ENCODE results near the gene AGBL1. TPM values are rescaled to one million over a fixed set of nuclear protein-coding genes. Genes with fewer than 3 reads are reported as not detected.

The AGBL1 gene
- total RNA-seq, 6 experiments from 2014 or later: not detected

DNA sequence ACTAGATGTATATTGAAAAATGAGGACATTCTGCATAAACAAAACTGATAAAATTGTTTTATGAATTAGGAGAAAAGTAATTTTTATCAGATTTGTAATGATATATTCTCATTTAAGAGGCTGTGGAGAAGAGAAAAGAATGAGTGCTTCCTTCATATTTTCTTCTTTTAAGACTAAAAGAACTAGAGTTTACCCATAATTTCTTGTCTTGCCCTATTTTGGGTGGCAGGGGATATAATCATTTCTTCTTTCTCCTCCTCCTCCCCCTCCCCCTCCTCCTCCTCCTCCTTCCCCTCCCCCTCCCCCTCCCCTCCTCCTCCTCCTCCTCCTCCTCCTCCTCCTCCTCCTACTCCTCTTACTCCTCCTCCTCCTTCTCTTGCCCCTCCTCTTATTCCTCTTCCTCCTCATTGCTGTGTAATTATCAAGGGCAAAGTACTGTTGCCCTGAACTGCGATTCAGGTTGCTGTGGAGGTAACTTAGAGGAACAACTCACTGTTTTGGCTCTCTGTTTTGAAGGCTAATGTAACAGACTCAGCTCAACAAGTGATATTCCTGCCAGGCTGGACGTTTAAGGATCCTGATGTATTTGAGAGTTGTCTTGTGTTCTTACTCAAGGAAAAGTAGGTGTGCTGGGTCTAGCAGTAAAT lies 555.4 kb downstream of the AGBL1 start:
- Mint-ChIP-seq H3K27ac (no peak overlapping the region), H3K9me3 (peaks cover 46% of the 10 kb centered on the region), H3K27me3 (ENCODE audit: insufficient read depth) (peaks cover 2% of the 10 kb centered on the region; the same call in 1 of the 2 replicates), H3K36me3 (ENCODE audit: low read depth) (no peaks in the 10 kb centered on the region), H3K4me3 (no peak overlapping the region), H3K4me1 (ENCODE audit: low read depth) (no peaks in the 10 kb centered on the region)
- TF ChIP-seq, protein P1, sequence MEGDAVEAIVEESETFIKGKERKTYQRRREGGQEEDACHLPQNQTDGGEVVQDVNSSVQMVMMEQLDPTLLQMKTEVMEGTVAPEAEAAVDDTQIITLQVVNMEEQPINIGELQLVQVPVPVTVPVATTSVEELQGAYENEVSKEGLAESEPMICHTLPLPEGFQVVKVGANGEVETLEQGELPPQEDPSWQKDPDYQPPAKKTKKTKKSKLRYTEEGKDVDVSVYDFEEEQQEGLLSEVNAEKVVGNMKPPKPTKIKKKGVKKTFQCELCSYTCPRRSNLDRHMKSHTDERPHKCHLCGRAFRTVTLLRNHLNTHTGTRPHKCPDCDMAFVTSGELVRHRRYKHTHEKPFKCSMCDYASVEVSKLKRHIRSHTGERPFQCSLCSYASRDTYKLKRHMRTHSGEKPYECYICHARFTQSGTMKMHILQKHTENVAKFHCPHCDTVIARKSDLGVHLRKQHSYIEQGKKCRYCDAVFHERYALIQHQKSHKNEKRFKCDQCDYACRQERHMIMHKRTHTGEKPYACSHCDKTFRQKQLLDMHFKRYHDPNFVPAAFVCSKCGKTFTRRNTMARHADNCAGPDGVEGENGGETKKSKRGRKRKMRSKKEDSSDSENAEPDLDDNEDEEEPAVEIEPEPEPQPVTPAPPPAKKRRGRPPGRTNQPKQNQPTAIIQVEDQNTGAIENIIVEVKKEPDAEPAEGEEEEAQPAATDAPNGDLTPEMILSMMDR (IDR thresholded peaks at IDR 0.05): no peak
- no peak for DNase-seq

DNA sequence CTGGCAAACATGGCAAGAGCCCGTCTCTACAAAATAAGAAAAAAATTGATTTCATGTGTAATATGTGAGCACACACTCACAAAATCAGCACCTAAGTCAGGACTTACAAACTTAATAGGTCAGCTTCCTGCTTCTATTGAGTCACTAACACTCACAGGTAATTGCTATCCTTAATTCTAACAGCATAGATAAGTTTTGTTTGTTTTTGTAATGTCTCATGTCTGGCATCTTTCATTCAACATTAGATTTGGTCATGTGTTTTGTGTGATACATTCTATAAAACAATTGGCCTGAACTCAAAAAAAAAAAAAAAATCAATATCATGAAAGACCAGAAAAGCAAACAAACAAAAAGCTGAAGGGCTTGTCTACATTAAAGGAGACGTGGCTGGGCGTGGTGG lies 564.7 kb downstream of the AGBL1 start:
- H3K27ac Mint-ChIP-seq: no peak overlapping the region
- no peak overlapping the region for H3K4me3 Mint-ChIP-seq
- no peaks in the 10 kb centered on the region for H3K4me1 Mint-ChIP-seq (ENCODE audit: low read depth)
- H3K9me3 Mint-ChIP-seq: peaks cover 27% of the 10 kb centered on the region
- no peak for DNase-seq
- TF ChIP-seq, protein P1 (IDR thresholded peaks at IDR 0.05): no peak
- no peaks in the 10 kb centered on the region; the same call in 1 of the 2 replicates for H3K27me3 Mint-ChIP-seq (ENCODE audit: insufficient read depth)
- no peaks in the 10 kb centered on the region for H3K36me3 Mint-ChIP-seq (ENCODE audit: low read depth)

DNA sequence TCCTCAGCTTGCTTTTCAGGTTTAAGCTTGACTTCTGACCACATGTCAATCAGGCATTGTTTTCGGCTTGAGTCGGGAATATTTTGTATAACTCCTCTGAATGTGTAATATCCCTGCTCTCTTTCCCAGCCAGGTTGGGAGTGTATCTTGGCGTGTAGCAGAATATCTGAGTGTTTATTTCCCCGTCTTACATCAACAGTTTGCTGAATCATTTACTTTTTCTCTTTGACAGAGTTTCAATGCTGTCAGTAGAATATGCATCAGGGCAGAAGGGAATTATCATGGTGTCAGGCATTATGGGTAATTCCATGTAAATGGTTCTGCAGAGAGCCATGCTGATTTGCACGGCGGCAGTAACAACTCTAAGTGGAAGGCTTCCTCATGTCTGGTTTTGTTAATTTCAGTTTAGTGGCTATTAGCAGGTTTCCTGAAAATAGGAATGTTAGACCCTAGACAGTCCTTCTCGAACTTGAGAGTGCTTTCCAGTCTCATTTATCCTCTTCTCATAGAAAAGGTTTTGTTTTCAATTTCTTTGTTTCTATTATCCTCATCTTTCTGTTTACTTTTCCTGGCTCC lies 566.3 kb downstream of the AGBL1 start:
- Mint-ChIP-seq H3K9me3 (peaks cover 25% of the 10 kb centered on the region), H3K27ac (no peak overlapping the region), H3K27me3 (ENCODE audit: insufficient read depth) (no peaks in the 10 kb centered on the region), H3K36me3 (ENCODE audit: low read depth) (no peaks in the 10 kb centered on the region), H3K4me1 (ENCODE audit: low read depth) (no peaks in the 10 kb centered on the region), H3K4me3 (no peak overlapping the region)
- no peak for DNase-seq
- TF ChIP-seq, protein P1 (IDR thresholded peaks at IDR 0.05): no peak

DNA sequence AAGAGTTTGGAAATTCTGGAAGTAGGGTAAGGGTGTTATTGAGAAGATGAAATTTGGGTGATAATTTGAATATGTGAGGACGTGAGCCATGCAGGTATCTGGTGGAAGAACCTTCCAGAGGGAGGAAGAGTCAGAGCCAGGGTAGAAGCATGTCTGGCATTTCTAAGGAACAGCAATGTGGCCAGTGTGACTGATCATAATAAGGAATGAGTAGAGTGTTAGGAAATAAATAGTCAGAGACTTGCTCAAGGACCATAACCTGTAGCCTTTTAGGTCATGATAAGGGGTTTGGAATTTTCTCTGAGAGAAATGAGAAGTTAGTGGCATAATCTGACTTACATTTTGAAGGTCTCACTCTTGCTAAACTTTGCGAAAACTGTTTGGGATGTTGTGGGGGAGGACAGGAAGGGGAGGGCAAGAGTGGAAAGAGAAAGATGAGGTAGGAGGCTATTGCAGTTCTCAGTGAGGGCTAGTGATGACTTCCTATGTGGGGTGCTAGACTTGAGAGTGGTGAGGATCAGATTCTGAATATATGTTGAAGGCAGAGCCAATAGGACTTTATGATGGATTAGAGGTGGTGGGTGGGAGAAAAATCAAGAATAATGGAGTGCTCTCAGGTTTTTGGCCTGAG lies 568.3 kb downstream of the AGBL1 start:
- Mint-ChIP-seq H3K27me3 (ENCODE audit: insufficient read depth) (no peaks in the 10 kb centered on the region), H3K27ac (no peak overlapping the region), H3K9me3 (peaks cover 39% of the 10 kb centered on the region), H3K36me3 (ENCODE audit: low read depth) (no peaks in the 10 kb centered on the region), H3K4me3 (no peak overlapping the region), H3K4me1 (ENCODE audit: low read depth) (no peaks in the 10 kb centered on the region)
- TF ChIP-seq, protein P1 (IDR thresholded peaks at IDR 0.05): no peak
- no peak for DNase-seq

DNA sequence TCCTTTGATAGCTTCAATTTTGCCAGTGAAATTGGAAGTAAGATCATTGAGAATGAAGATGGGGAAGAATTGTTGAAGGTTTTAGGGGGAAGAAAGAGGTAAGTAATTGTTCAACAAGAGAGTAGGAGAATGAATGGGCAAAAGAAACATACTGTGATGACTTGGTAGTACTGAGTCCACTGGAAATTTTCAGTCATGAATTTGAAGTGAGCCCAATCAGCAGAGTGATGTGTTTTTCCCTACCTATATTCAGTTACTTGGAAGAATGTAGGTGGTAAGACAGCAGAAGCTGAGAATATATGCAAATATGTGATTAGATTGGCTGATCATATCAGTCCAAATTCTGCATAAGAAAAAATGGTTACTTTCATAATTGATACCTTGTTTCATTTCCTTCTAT lies 569.6 kb downstream of the AGBL1 start:
- H3K27me3 Mint-ChIP-seq (ENCODE audit: insufficient read depth): no peaks in the 10 kb centered on the region
- H3K9me3 Mint-ChIP-seq: peaks cover 51% of the 10 kb centered on the region
- TF ChIP-seq, protein P1 (IDR thresholded peaks at IDR 0.05): no peak
- no peaks in the 10 kb centered on the region for H3K4me1 Mint-ChIP-seq (ENCODE audit: low read depth)
- H3K27ac Mint-ChIP-seq: no peak overlapping the region
- no peak for DNase-seq
- H3K36me3 Mint-ChIP-seq (ENCODE audit: low read depth): no peaks in the 10 kb centered on the region
- no peak overlapping the region for H3K4me3 Mint-ChIP-seq

All from HFFc6 (cell line).